MM.1S (cell line): ENCODE results near the gene TSPAN32.

Experiments
- DNase-seq: peaks from one replicate; pipeline ENCODE4 v3.0.0-alpha.2; 2015
- H2AFZ ChIP-seq: fragments of 300-600 bp; sonication (generic); 2 replicates; pipeline ENCODE4 v1.6.0; 2016; ENCODE audit warnings: antibody characterized with exemption, low read length
- H3F3A ChIP-seq: fragments of 300-600 bp; sonication (generic); 2 replicates; pipeline ENCODE4 v1.6.1; 2016; ENCODE audit warnings: mild to moderate bottlenecking, antibody characterized with exemption, low read length, moderate library complexity, mixed read lengths; ENCODE audit not compliant: insufficient read depth
- H3K27ac ChIP-seq: fragments of 300-600 bp; sonication (generic); 2 replicates; pipeline ENCODE4 v1.5.1; 2016; ENCODE audit warnings: mild to moderate bottlenecking, low read length
- H3K27me3 ChIP-seq: fragments of 300-600 bp; sonication (generic); replicated peaks from 2 replicates; pipeline ENCODE4 v1.6.0; 2016; ENCODE audit warnings: low read length; ENCODE audit not compliant: insufficient read depth
- H3K36me3 ChIP-seq: fragments of 300-600 bp; sonication (generic); replicated peaks from 2 replicates; pipeline ENCODE4 v1.6.1; 2016; ENCODE audit warnings: mild to moderate bottlenecking, low read length, mixed read lengths; ENCODE audit not compliant: insufficient read depth
- H3K4me1 ChIP-seq: fragments of 300-600 bp; sonication (generic); 2 replicates; pipeline ENCODE4 v1.6.1; 2016; ENCODE audit warnings: low read length, mixed read lengths
- H3K4me2 ChIP-seq: fragments of 300-600 bp; sonication (generic); 2 replicates; pipeline ENCODE4 v1.6.0; 2016; ENCODE audit warnings: low read depth, low read length
- H3K4me3 ChIP-seq: fragments of 300-600 bp; sonication (generic); 2 replicates; pipeline ENCODE4 v1.5.1; 2016; ENCODE audit warnings: low read length, mixed read lengths
- H3K79me2 ChIP-seq: fragments of 300-600 bp; sonication (generic); 2 replicates; pipeline ENCODE4 v1.6.1; 2016; ENCODE audit warnings: mixed run types, low read length, mixed read lengths
- H3K9ac ChIP-seq: fragments of 300-600 bp; sonication (generic); 2 replicates; pipeline ENCODE4 v1.6.1; 2016; ENCODE audit warnings: low read length, mixed read lengths
- H3K9me2 ChIP-seq: fragments of 300-600 bp; sonication (generic); replicated peaks from 2 replicates; pipeline ENCODE4 v1.6.1; 2016; ENCODE audit warnings: mild to moderate bottlenecking, low read length, mixed read lengths; ENCODE audit not compliant: insufficient read depth
- H3K9me3 ChIP-seq: fragments of 300-600 bp; sonication (generic); replicated peaks from 2 replicates; pipeline ENCODE4 v1.6.1; 2016; ENCODE audit warnings: mild to moderate bottlenecking, low read length, mixed read lengths; ENCODE audit not compliant: insufficient read depth
- H4K20me1 ChIP-seq: fragments of 300-600 bp; sonication (generic); 2 replicates; pipeline ENCODE4 v1.6.1; 2016; ENCODE audit warnings: mild to moderate bottlenecking, low read length, moderate library complexity, mixed read lengths; ENCODE audit not compliant: insufficient read depth
- CTCF ChIP-seq: fragments of 300-600 bp; sonication (generic); IDR thresholded peaks from 2 replicates; pipeline ENCODE4 v1.5.1; 2016; ENCODE audit warnings: antibody characterized with exemption, low read length, mixed read lengths
- EZH2 ChIP-seq: fragments of 300-600 bp; sonication (generic); optimal IDR thresholded peaks from 2 replicates; pipeline ENCODE3; 2017; ENCODE audit warnings: low read depth, mild to moderate bottlenecking, antibody characterized with exemption, low read length, mixed read lengths
- EZH2phosphoT487 ChIP-seq: fragments of 300-600 bp; sonication (generic); IDR thresholded peaks from 2 replicates; pipeline ENCODE4 v1.6.1; 2018; ENCODE audit warnings: antibody characterized with exemption, low read length

The TSPAN32 gene

DNA sequence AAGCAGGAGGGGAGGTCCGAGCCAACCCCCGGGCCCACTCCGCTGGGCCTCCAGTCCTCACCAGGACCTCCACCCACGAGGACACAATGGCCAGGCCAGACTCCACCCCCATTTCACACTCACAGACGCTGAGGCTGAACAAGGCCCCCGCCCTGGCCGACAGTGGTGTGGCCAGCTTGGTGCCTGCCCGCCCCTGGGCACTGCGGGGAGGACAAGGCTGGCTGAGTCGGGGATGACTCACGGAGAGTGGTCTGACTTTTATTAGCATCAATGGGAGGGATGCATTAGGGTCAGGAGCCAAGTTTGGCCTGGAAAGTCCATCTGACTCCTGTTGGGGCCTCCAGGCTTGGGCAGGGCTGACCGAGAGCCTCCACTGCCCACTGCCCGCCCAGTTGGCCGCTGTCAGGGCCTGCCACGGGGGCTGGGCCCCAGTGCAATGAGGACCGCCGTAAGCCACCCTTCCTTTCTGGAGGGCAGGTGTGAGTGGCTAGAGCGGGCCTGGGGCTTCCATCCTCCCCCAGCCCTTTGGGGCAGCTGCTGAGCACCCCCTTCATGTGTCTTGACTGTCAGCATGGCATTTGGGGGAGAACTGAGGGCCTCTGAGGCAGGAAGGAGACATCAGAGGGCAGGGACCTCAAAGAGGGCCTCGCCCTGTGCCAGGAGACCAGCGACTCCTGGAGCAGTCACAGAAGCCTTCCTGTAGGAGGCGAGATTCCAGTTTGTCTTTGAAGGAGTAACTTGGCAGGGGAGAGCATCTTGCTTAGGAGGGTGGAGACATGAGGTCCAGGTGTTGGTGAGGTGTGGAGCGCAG is 10.6 kb downstream of the TSPAN32 start:
- no peak overlapping the region for H2AFZ ChIP-seq
- no peaks in the 10 kb centered on the region for H3K9me3 ChIP-seq
- TF ChIP-seq EZH2phosphoT487 = no peak
- TF ChIP-seq EZH2 = no peak
- no peak for TF ChIP-seq CTCF
- no peaks in the 10 kb centered on the region for H4K20me1 ChIP-seq
- H3K9ac ChIP-seq = no peak overlapping the region
- H3F3A ChIP-seq = no peaks in the 10 kb centered on the region
- H3K27me3 ChIP-seq = peaks cover 89% of the 10 kb centered on the region
- H3K36me3 ChIP-seq = no peaks in the 10 kb centered on the region
- no peak for DNase-seq
- no peaks in the 10 kb centered on the region for H3K9me2 ChIP-seq
- no peaks in the 10 kb centered on the region for H3K79me2 ChIP-seq
- H3K27ac ChIP-seq = no peak overlapping the region
- H3K4me2 ChIP-seq = no peak overlapping the region
- no peak overlapping the region for H3K4me3 ChIP-seq
- H3K4me1 ChIP-seq = no peaks in the 10 kb centered on the region

DNA sequence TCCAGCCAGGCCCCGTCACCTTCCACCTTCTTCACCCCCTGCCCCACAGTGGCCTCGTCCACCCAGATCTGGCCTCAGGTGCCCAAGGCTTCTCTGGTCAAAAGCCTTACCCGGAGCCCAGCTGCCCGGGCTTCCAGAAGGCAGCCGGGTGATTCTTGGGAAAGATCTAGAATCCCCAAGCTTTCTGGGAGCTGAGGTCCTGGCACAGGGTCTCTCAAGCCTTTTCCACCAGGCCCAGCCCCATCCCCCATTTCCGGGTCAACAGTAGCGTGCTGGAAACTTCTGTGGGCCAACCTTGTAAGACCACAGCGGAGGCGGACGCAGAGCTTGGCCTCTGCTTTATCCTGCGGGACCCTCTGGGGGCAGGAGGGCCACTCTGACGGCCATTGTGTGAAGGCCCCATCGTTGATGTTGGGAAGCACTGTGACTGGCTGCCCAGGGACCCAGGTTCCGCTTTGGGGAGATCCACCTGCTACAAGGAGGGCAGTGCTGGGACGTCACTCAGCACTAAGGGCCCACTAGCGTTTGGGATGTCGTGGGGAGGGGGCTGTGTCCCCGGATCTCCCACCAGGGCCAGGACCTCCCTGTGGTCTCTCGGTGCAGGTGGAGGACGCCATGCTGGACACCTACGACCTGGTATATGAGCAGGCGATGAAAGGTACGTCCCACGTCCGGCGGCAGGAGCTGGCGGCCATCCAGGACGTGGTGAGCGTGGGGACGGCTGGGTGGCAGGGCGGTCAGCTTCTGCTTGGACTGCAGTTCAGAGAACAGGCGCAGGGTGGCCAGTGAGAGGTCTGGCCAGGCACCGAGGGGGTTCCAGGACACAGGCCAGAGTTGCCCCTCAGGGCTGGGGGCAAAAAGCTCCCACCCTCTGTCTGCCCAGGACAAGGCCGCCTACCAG is 11.5 kb downstream of the TSPAN32 start:
- H3K27ac ChIP-seq = no peak overlapping the region
- H3K36me3 ChIP-seq = no peaks in the 10 kb centered on the region
- no peak overlapping the region for H3K4me2 ChIP-seq
- H2AFZ ChIP-seq = no peak overlapping the region
- no peak for TF ChIP-seq EZH2
- no peak for TF ChIP-seq EZH2phosphoT487
- no peak for TF ChIP-seq CTCF
- H3K27me3 ChIP-seq = peaks cover 91% of the 10 kb centered on the region
- H3F3A ChIP-seq = no peaks in the 10 kb centered on the region
- no peaks in the 10 kb centered on the region for H3K9me3 ChIP-seq
- H3K9ac ChIP-seq = no peak overlapping the region
- no peaks in the 10 kb centered on the region for H3K4me1 ChIP-seq
- H4K20me1 ChIP-seq = no peaks in the 10 kb centered on the region
- H3K79me2 ChIP-seq = no peaks in the 10 kb centered on the region
- no peak for DNase-seq
- no peak overlapping the region for H3K4me3 ChIP-seq
- no peaks in the 10 kb centered on the region for H3K9me2 ChIP-seq

DNA sequence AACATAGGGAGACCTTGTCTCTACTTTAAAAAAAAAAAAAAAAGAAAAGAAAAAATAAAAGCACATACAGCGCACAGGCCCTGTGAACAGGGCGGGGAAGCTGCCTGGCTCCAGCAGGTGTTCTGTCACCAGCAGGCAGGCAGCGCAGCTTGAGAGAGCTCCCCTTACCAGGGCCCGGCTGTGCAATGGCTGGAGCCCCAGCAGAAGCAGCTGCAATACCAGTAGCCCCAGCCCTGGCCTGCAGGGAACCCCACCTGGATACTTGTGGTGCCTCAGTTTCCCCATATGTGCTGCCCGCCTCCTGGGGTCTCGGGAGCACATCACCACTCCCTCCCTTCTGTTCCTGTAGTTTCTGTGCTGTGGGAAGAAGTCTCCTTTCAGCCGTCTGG is 12.3 kb downstream of the TSPAN32 start:
- Histone ChIP-seq H3K27me3 (peaks cover 93% of the 10 kb centered on the region), H2AFZ (no peak overlapping the region), H3K4me1 (no peaks in the 10 kb centered on the region), H3K9ac (no peak overlapping the region), H3K36me3 (no peaks in the 10 kb centered on the region), H3K4me2 (no peak overlapping the region), H3F3A (no peaks in the 10 kb centered on the region), H3K79me2 (no peaks in the 10 kb centered on the region), H3K27ac (no peak overlapping the region), H4K20me1 (no peaks in the 10 kb centered on the region), H3K4me3 (no peak overlapping the region), H3K9me3 (no peaks in the 10 kb centered on the region), H3K9me2 (no peaks in the 10 kb centered on the region)
- DNase-seq = no peak
- TF ChIP-seq EZH2 (no peak), CTCF (no peak), EZH2phosphoT487 (no peak)
